Measurements from ENCODE around the gene PPIL6. TPM values are rescaled to one million over a fixed set of nuclear protein-coding genes. Genes with fewer than 3 reads are reported as not detected.

The PPIL6 gene
- total RNA-seq, 1 donor from 2014 or later, result 0.39 TPM

- no peak for DNase-seq (ENCODE audit: low read depth in 2 of 2)
Observed at GRCh38 chr6:109449064-109449794, 8.8 kb upstream of the PPIL6 start.

- DNase-seq (ENCODE audit: low read depth in 2 of 2), result no peak
Observed at GRCh38 chr6:109448615-109449014, 8.2 kb upstream of the PPIL6 start.

- no peak for DNase-seq (ENCODE audit: low read depth in 2 of 2)
Observed at GRCh38 chr6:109447878-109448555, 7.6 kb upstream of the PPIL6 start.

DNA sequence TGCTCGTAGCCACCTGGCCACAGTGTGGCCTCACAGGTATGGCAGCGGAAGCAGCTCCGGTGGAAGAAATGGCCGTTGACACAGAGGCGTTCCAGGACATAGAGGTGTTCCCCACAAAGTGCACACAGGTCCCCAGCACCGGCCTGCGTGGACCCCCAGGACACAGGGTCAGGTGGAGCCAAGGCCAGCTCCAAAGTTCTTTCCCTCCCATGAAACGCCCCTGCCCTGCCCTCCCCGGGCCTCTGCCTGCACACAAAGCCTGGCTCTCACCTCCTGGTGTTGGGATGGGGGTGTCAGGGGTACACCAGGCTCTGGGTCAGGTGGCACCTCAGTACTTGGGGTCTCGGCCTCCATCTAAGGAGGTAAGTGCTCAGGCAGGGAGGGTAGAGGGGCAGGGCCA is 6.7 kb upstream of the PPIL6 start:
- DNase-seq (ENCODE audit: low read depth in 2 of 2), result no peak

- no peak for DNase-seq (ENCODE audit: low read depth in 2 of 2)
Observed at GRCh38 chr6:109446541-109446940, 6.1 kb upstream of the PPIL6 start.

DNA sequence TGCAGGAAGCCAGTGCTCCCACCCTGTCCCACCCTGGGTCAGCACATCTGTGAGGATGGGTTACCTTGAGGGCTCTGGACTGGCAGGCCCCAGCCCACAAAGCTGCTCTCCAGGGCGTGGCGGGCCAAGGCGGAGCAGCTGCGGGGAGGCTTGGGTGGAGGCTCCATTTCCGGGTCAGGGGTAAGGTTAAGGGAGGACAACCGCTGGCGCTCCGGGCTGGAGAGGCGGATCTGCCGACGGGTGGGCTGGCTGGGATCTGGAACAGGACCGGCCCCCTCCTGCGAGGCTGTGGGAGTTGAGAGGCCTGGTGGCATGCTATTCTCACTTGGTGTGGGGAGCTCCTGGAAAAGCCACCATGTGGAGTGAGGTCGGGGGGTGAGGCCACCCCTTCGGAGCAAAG is 5.6 kb upstream of the PPIL6 start:
- DNase-seq (ENCODE audit: low read depth in 2 of 2), result no peak

DNA sequence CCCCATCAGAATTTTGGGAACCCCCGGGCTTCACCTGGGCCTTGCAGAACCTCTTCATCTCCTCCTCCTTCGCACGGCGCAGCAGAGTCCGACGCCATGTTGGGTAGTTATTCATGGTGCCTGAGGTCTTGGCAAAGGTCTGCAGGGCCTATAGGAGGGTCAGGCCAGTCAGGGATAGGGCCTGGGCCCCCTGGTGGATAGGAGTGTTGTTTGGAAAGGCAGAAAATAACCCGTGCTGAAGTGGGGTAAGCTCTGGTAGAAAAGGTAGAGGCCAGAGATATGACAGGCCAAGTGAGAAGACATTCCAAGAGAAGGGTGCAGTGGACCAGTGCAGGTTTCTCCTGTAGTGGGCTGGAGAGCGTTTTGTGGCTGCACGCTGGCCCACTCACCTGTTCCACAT is 5.0 kb upstream of the PPIL6 start:
- no peak for DNase-seq (ENCODE audit: low read depth in 2 of 2)

DNA sequence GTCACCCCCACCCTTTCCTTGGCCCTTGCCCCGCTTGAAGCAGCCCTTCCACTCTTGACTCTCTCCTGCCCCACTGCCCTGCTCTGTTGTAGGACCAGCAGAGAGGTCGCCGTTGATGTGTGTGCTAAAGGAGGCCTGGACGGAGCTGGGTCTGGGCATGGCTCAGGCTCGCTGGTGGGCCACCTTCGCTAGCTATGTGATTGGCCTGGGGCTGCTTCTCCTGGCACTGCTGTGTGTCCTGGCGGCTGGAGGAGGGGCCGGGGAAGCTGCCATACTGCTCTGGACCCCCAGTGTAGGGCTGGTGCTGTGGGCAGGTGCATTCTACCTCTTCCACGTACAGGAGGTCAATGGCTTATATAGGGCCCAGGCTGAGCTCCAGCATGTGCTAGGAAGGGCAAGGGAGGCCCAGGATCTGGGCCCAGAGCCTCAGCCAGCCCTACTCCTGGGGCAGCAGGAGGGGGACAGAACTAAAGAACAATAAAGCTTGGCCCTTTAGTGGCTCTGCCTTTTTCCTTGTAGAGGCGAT is 3.1 kb upstream of the PPIL6 start:
- DNase-seq (ENCODE audit: low read depth in 2 of 2), result no peak

GRCh38 chr6:109442393-109442924 is 2.0 kb upstream of the PPIL6 start:
- DNase-seq (ENCODE audit: low read depth in 2 of 2), result no peak

DNA sequence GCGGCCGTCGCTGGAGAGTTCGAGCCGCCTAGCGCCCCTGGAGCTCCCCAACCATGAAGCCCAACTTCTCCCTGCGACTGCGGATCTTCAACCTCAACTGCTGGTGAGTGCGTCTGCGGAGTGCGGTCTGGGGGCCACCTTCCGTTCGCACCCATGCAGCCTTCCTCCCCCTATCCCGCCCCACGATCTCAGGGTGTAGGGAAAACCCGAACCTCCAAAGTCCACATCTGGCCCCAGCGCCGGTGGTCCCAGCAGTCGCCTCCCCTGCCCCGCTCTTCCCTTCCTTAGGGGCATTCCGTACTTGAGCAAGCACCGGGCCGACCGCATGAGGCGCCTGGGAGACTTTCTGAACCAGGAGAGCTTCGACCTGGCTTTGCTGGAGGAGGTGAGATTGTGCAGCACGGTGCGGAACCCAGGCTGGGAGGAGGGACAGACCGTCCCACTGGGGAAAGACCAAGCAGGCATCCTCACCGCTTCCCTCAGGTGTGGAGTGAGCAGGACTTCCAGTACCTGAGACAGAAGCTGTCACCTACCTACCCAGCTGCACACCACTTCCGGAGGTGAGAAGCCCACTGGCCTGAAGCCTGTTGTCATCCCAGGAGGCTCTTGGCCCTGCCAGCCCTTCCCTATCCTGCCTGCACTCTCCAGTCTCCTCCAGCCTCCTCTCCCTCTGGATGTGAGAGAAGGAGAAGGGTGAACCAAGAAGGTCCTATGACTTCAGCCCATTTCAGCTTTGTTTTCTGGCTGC is 815 bp upstream of the PPIL6 start:
- DNase-seq (ENCODE audit: low read depth in 2 of 2), result peak in 1 of 2 donors; percentile 52

DNA sequence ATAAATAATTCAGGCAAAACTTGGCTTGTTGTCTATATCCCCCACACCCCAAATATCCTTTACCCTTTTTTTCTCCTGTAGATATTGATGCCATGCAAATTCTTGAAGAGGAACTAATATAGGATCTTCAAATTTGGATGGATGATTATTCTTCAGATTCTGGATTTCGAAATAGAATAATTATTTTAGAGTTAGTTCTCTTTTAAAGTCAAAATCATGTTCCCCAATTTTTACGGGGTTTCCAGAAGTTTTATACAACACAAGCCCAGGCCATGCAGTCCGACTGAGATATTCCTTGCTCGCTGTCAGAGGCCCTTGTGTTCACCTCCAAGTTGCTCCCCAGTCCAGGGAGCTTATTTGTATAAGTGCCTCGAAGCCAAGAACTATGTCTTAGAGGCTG is 4.4 kb downstream of the PPIL6 start:
- DNase-seq (ENCODE audit: low read depth in 2 of 2), result no peak

- DNase-seq (ENCODE audit: low read depth in 2 of 2), result no peak
Observed at GRCh38 chr6:109434456-109434855, 6.0 kb downstream of the PPIL6 start.

- no peak for DNase-seq (ENCODE audit: low read depth in 2 of 2)
Observed at GRCh38 chr6:109429496-109429895, 10.9 kb downstream of the PPIL6 start.

GRCh38 chr6:109428889-109429477 is 11.4 kb downstream of the PPIL6 start:
- peak in 1 of 2 donors; percentile 65 for DNase-seq (ENCODE audit: low read depth in 2 of 2)

- DNase-seq (ENCODE audit: low read depth in 2 of 2), result no peak
Observed at GRCh38 chr6:109424946-109425345, 15.5 kb downstream of the PPIL6 start.

DNA sequence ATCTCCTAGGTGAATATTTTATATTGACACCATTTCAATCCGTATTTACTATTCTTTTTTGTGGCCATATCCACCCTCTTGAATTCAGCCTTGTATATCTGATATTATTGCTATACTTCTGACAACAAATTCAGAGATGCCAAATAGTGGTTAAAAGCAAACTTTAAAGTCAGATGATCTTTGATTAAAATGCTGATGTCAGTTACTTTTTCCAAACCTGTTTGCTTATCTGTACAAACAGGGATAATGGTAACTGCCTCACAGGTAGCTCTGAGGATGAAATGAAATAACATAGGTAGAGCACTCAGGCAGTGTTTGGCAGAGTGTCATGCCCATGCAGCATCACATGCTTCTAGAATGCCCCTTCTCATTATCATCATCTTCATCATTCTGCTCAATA is 19.2 kb downstream of the PPIL6 start:
- no peak for DNase-seq (ENCODE audit: low read depth in 2 of 2)

DNA sequence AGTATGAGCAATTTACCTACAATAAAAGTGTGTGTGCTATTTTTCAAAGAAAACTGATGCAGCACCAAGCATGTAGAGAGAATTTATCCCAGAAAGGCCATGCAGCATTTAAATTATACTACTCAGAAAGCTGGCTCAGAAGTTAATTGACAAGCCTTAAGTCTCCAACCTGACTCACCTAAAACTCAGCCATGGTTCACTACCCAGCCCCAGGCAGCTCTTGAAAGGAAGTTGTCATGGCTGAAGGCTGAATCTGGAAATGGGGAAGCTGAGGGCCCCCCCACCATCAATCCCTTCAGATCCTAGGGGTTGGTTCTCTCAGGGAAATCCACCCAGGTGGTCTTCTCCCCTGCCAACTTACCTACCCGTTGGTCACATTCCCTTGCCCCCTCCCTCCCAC is 19.7 kb downstream of the PPIL6 start:
- no peak for DNase-seq (ENCODE audit: low read depth in 2 of 2)

DNA sequence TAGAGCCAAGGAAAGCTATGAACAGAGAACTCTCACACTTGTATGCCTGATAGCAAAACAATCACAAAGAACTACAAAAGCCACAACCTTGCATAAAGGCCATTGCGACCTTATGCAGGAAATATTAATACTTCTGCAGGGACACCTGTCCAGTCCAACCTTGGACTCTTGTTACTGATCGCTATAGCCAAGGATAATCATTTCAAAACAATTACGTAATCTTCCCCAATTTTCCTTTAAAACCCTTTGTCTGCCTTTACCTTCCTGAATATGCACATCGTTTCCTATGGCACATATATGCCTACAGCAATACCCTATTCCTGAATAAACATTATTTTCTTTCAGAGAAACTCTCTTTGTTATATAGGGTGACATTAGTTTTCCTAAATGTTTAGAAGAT is 22.8 kb downstream of the PPIL6 start:
- DNase-seq (ENCODE audit: low read depth in 2 of 2), result no peak

GRCh38 chr6:109411034-109411433 is 29.4 kb downstream of the PPIL6 start:
- DNase-seq (ENCODE audit: low read depth in 2 of 2), result no peak

GRCh38 chr6:109406196-109406595 is 34.2 kb downstream of the PPIL6 start:
- no peak for DNase-seq (ENCODE audit: low read depth in 2 of 2)

GRCh38 chr6:109397020-109397419 is 43.4 kb downstream of the PPIL6 start:
- DNase-seq (ENCODE audit: low read depth in 2 of 2), result no peak
